ENCODE results near the gene MUC4.
"Not testable (repeated sequence)": the region's sequence is repeated elsewhere in the genome, so short reads cannot be mapped to it uniquely, and the experiment has no call there.

Gene MUC4

GRCh38 chr3:195715134-195715533 lies 96.6 kb downstream of the MUC4 start:
- ChIA-PET POLR2A (no interaction called here), CTCF (interaction anchor here (1.2 to 1.7 kb wide), 3 partner anchors 12 to 135 kb away, joined by 3 to 4 read pairs (median 3); no protein-coding TSS in a partner anchor)
- TF ChIP-seq, protein P1, sequence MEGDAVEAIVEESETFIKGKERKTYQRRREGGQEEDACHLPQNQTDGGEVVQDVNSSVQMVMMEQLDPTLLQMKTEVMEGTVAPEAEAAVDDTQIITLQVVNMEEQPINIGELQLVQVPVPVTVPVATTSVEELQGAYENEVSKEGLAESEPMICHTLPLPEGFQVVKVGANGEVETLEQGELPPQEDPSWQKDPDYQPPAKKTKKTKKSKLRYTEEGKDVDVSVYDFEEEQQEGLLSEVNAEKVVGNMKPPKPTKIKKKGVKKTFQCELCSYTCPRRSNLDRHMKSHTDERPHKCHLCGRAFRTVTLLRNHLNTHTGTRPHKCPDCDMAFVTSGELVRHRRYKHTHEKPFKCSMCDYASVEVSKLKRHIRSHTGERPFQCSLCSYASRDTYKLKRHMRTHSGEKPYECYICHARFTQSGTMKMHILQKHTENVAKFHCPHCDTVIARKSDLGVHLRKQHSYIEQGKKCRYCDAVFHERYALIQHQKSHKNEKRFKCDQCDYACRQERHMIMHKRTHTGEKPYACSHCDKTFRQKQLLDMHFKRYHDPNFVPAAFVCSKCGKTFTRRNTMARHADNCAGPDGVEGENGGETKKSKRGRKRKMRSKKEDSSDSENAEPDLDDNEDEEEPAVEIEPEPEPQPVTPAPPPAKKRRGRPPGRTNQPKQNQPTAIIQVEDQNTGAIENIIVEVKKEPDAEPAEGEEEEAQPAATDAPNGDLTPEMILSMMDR (IDR thresholded peaks at IDR 0.05; ENCODE audit: control extremely low read depth, extremely low read depth, low read depth, missing control alignments): no peak
- DNase-seq (ENCODE audit: extremely low spot score): no peak

GRCh38 chr3:195714380-195715011 lies 97.2 kb downstream of the MUC4 start:
- TF ChIP-seq, protein P1 (IDR thresholded peaks at IDR 0.05; ENCODE audit: control extremely low read depth, extremely low read depth, low read depth, missing control alignments): no peak
- ChIA-PET POLR2A (no interaction called here), CTCF (interaction anchor here (1.2 to 1.7 kb wide), 3 partner anchors 11 to 136 kb away, joined by 3 to 4 read pairs (median 3); no protein-coding TSS in a partner anchor)
- DNase-seq (ENCODE audit: extremely low spot score): no peak

DNA sequence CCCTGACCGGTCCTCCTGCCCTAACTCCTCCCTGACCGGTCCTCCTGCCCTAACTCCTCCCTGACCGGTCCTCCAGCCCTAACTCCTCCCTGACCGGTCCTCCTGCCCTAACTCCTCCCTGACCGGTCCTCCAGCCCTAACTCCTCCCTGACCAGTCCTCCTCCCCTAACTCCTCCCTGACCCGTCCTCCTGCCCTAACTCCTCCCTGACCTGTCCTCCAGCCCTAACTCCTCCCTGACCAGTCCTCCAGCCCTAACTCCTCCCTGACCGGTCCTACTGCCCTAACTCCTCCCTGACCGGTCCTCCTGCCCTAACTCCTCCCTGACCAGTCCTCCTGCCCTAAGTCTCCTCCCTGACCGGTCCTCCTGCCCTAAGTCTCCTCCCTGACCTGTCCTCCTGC lies 98.6 kb downstream of the MUC4 start:
- POLR2A ChIA-PET; DNase-seq (ENCODE audit: extremely low spot score); CTCF ChIA-PET: not testable (repeated sequence)

DNA sequence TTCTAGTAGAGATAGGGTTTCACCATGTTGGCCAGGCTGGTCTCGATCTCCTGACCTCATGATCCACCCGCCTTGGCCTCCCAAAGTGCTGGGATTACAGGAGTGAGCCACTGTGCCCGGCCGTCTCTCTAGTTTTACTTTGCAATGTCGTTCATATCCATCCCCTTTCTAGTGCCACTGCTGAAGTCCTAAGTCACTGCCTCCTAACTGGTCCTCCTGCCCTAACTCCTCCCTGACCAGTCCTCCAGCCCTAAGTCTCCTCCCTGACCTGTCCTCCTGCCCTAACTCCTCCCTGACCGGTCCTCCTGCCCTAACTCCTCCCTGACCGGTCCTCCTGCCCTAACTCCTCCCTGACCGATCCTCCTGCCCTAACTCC lies 99.2 kb downstream of the MUC4 start:
- CTCF ChIA-PET; DNase-seq (ENCODE audit: extremely low spot score); POLR2A ChIA-PET: not testable (repeated sequence)

- ChIA-PET CTCF (no interaction called here), POLR2A (interaction anchor here (0.5 kb wide), 1 partner anchor 9 kb away, joined by 3 read pairs; the partner anchor contains the start of gene MUC20)
- TF ChIP-seq, protein P1 (IDR thresholded peaks at IDR 0.05; ENCODE audit: control extremely low read depth, extremely low read depth, low read depth, missing control alignments): no peak
- no peak for DNase-seq (ENCODE audit: extremely low spot score)
Measured at GRCh38 chr3:195711813-195712534, 99.8 kb downstream of the MUC4 start.

DNA sequence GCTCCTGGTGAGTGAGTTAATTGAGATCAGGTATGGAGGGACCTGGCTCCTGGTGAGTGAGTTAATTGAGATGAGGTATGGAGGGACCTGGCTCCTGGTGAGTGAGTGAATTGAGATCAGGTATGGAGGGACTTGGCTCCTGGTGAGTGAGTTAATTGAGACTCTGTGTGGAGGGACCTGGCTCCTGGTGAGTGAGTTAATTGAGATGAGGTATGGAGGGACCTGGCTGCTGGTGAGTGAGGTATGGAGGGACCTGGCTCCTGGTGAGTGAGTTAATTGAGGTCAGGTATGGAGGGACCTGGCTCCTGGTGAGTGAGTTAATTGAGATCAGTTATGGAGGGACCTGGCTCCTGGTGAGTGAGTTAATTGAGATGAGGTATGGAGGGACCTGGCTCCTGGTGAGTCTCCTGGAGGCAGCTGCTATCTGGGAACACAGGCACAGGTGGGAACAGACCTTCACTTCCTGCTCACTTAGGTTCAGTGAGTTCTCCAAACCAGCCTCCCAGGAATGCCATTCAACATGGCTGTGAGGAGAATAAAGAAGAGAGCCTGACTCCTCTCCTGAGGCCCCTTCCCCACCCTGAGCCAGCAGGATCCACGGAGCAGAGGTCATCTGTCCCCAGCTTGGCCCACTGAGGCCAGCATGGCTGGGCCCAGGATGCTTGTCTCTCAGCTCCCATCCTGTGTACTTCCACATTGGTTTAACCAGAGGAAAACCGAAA lies 100.5 kb downstream of the MUC4 start:
- DNase-seq (ENCODE audit: extremely low spot score); CTCF ChIA-PET: not testable (repeated sequence)
- POLR2A ChIA-PET: interaction anchor here (0.5 kb wide), 1 partner anchor 10 kb away, joined by 3 read pairs; the partner anchor contains the start of gene MUC20

GRCh38 chr3:195710126-195710905 lies 101.4 kb downstream of the MUC4 start:
- DNase-seq (ENCODE audit: extremely low spot score); POLR2A ChIA-PET: not testable (repeated sequence)
- CTCF ChIA-PET: interaction anchor here (1.9 kb wide), 1 partner anchor 184 kb away, joined by 6 read pairs; no protein-coding TSS in a partner anchor

DNA sequence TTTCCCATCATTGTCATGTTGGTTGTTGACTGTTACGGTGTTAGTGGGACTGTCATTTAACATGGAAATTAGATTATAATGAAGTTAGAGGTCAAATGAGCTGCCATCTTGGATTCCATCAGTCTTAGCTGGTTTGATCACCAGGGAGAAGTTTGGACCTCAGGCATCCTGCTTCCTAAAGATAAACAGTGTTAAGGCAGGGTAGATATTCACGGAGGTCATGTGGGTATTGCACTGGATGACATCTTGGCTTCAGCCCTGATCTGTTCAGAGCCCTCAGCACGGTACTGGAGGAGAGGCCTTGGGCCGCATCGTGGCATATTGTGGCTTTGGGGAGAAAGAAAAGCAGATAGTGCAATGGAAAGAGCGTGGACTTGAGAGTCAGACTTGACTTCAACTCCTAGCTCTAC lies 102.0 kb downstream of the MUC4 start:
- ChIA-PET POLR2A (no interaction called here), CTCF (interaction anchor here (1.9 kb wide), 1 partner anchor 185 kb away, joined by 6 read pairs; no protein-coding TSS in a partner anchor)
- TF ChIP-seq, protein P1 (IDR thresholded peaks at IDR 0.05; ENCODE audit: control extremely low read depth, extremely low read depth, low read depth, missing control alignments): no peak
- DNase-seq (ENCODE audit: extremely low spot score): no peak

Measured in GM10248 (cell line).